ENCODE measurements around the gene FKBP1B.
"Not testable (repeated sequence)": the region's sequence is repeated elsewhere in the genome, so short reads cannot be mapped to it uniquely, and the experiment has no call there.

Gene FKBP1B

DNA sequence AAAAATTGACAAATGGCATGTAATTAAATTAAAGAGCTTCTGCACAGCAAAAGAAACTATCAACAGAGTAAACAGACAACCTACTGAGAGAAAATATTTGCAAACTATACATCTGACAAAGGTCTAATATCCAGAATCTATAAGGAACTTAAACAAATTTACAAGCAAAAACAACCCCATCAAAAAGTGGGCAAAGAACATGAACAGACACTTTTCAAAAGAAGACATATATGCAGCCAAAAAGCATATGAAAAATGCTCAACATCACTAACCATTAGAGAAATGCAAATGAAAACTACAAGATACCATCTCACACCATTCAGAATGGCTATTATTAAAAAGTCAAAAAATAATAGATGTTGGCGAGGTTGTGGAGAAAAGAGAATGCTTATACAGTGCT is 59.9 kb downstream of the FKBP1B start:
- H3K36me3 ChIP-seq (ENCODE audit: control insufficient read depth, low read depth, low read length); H3K27ac ChIP-seq (ENCODE audit: low read length); H3K27me3 ChIP-seq (ENCODE audit: control insufficient read depth, insufficient read depth, low read length); H3K4me1 ChIP-seq (ENCODE audit: control insufficient read depth, low read depth, low read length); H3K9me3 ChIP-seq (ENCODE audit: control insufficient read depth, low read depth, low read length); H3K9ac ChIP-seq (ENCODE audit: low read length); H3K4me3 ChIP-seq (ENCODE audit: low read length): not testable (repeated sequence)

- no peaks in the 10 kb centered on the region for H3K9me3 ChIP-seq (ENCODE audit: control insufficient read depth, low read depth, low read length)
- H3K27ac ChIP-seq (ENCODE audit: low read length): no peak overlapping the region
- H3K27me3 ChIP-seq (ENCODE audit: control insufficient read depth, insufficient read depth, low read length): no peaks in the 10 kb centered on the region
- H3K4me3 ChIP-seq (ENCODE audit: low read length): no peak overlapping the region
- H3K4me1 ChIP-seq (ENCODE audit: control insufficient read depth, low read depth, low read length): no peaks in the 10 kb centered on the region
- H3K36me3 ChIP-seq (ENCODE audit: control insufficient read depth, low read depth, low read length): no peaks in the 10 kb centered on the region
- H3K9ac ChIP-seq (ENCODE audit: low read length): no peak overlapping the region
Measured at GRCh38 chr2:24110660-24111303, 61.2 kb downstream of the FKBP1B start.

GRCh38 chr2:24111407-24111901 is 61.9 kb downstream of the FKBP1B start:
- Histone ChIP-seq H3K4me1 (ENCODE audit: control insufficient read depth, low read depth, low read length) (no peaks in the 10 kb centered on the region), H3K27ac (ENCODE audit: low read length) (no peak overlapping the region), H3K27me3 (ENCODE audit: control insufficient read depth, insufficient read depth, low read length) (no peaks in the 10 kb centered on the region), H3K9me3 (ENCODE audit: control insufficient read depth, low read depth, low read length) (no peaks in the 10 kb centered on the region), H3K36me3 (ENCODE audit: control insufficient read depth, low read depth, low read length) (no peaks in the 10 kb centered on the region), H3K9ac (ENCODE audit: low read length) (no peak overlapping the region), H3K4me3 (ENCODE audit: low read length) (no peak overlapping the region)

Measured in iPS-18a (cell line).